ENCODE results near the gene CCDC33.

The CCDC33 gene

GRCh38 chr15:74233373-74233772 is 2.8 kb upstream of the CCDC33 start:
- no peak for DNase-seq

DNA sequence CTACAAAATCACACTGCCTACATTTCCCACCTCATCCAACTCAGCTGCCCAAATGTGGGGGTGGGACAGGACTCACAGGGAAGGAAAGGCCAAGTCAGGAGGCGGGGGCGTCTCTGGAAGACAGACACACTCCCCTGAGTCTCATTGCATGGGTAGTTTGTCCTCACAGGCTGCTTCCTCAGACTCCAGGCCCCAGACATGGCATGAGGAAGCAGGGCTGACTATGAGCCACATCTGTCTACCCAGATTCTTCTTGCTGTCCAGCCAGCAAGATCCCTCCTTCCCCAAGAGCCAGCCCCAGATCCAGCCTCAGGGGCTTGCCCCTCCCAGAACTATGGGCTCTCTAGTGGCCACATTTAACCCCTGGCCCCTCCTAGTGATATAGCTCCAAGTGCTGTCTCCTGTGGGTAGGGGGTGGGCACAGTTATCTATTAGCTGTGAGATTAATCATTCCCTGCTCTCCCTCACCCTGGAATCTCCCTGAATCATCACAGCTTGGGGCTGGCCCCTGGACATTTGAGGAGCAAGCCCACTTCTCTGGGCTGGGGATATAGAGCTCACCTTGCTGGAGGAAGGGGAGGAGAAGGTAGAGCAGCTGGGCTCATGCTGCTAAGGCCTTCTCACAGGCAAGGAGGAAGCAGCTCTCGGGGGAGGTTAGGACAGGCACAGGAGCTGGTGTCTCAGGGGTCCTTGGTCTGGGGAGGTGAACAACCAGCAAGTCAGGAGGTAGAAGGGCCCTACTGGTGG is 2.1 kb upstream of the CCDC33 start:
- no peak for DNase-seq

GRCh38 chr15:74234598-74234875 is 1.6 kb upstream of the CCDC33 start:
- no peak for DNase-seq

DNA sequence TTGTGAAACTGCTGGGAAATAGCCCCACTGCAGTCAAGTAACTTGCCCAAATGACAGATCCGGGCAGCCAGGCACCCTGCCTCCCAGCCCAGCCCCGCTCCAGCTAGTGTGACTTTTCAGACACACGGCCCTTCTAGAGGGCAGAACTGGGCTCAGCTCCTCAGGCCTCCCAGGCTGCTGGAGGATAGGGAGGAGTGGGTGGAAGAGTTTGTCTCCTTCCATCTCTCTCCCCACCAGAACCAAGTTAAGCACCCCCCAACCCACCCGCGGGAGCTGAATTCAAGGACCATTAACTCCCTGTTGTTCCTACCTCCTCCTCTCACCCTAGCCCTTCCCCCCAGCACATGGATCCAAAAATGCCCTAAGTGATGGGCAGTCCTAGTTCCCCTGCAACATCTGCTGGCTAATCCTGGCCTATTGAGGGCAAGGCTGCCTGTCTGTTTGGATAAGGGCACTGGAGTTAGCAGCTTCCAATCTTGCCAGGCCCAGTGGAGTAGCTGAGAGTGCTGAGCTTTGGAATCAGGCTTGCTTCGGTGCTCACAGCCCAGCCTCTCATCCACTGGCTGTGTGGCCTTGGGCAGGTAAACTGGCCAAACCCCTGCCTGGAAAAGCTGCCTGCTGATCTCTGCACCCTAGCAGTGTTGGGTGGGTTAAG is 3.1 kb downstream of the CCDC33 start:
- DNase-seq: no peak

- no peak for DNase-seq
Measured at GRCh38 chr15:74240002-74240568, 4.0 kb downstream of the CCDC33 start.

DNA sequence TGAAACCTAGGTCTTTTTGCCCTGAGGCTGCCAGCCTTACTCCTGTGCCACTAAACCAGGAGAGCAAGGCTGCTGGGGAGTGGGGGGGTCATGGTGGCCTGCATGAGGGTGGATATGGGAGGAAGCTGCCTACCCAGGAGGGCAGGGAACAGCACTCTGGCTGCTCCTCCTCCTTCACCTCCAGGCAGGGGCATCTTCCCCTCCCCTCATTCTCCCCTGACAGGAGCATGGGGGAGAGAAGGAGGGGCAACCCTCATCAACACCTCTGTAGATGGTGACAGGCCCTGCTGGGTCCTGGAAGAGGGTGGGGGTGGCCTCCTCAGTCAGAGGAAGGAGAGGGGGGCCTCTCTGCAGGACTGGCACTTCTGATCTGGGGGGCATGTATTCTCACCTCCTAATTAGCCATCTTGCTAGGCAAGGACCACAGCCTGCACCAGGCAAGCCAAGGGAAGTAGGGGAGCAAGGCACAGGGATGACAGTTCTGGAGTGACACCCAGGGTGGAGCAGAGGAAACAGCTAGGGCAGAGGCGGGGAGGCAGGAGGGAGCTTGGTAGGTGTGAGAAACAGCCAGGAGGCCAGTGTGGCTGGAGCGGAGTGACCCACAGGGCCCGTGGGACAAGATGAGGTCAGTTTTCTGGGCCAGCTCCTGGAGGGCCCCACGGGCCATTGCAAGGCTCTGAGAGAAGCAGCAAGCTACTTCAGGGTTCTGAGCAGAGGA is 4.9 kb downstream of the CCDC33 start:
- DNase-seq: no peak

DNA sequence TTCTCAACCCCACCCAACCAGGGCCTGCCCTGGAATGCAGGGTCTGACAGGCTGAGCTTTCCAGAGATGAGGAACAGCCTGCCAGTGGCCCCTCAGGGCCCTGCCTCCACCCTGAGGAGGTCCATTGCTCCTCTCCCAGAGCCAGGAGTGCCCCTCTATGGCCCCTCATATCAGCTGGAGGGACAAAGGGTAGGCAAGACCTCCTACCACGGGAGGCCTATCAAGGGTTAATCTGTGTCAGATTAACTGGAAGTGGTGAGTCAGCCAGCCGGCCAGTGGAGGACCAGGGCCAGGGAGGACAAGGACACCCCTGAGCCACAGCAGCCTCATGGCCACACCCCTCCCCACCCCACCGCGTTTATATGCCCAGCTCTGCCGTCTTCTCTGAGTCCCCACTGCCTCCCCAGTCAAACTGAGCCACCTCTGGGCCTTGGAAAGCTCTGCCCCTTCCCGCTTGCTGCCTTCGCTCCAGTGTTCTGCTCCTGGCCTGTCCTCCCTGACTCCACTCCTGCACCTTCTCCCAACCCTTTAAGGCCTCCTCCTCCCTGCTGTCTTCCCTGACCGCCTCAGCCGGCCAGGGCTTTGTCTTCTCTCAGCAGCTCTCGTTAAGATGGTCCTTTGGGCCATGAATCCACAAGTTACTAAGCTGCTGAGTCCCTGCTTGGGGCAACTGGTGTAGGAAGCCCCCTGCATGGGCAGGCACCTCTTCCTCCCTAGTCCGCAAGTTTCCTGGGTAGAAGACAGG is 6.5 kb downstream of the CCDC33 start:
- no peak for DNase-seq

DNA sequence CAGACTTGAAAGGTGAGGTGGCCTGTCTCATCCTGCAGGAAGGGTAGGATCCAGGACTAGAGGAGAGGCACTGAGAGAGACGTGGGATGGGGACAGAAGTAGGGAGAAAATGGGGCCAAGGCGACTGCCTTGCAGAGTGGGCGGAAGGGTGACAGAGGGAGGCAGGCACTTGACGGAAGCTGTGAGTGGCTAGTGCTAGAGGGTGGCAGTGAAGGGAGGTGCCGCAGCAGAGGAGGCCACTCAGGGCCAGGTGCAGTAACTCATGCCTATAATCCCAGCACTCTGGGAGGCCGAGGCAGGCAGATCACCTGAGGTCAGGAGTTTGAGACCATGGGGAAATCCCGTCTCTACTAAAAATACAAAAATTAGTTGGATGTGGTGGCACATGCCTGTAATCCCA is 7.3 kb downstream of the CCDC33 start:
- DNase-seq: no peak

- no peak for DNase-seq
Measured at GRCh38 chr15:74244822-74245341, 8.8 kb downstream of the CCDC33 start.

- DNase-seq: no peak
Measured at GRCh38 chr15:74245342-74245931, 9.3 kb downstream of the CCDC33 start.

DNA sequence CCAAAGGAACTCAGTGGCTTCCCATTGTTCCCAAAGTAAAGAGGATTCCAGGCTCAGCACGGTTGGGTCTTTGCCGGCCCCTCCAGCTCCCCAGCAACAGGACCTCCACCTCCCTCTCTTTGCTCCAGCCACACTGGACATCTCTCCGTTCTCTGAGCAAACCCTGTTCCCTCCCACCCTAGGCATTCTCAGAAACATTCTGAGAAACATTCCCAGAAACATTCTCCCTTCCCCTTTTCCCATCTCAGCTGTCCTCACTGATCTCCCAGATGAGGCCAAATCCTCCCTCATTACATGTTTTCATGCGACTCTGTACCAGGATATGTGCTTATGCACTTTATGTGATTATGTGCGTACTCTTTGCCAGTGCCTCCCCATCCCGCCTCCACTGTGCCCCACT is 14.1 kb downstream of the CCDC33 start:
- no peak for DNase-seq

DNA sequence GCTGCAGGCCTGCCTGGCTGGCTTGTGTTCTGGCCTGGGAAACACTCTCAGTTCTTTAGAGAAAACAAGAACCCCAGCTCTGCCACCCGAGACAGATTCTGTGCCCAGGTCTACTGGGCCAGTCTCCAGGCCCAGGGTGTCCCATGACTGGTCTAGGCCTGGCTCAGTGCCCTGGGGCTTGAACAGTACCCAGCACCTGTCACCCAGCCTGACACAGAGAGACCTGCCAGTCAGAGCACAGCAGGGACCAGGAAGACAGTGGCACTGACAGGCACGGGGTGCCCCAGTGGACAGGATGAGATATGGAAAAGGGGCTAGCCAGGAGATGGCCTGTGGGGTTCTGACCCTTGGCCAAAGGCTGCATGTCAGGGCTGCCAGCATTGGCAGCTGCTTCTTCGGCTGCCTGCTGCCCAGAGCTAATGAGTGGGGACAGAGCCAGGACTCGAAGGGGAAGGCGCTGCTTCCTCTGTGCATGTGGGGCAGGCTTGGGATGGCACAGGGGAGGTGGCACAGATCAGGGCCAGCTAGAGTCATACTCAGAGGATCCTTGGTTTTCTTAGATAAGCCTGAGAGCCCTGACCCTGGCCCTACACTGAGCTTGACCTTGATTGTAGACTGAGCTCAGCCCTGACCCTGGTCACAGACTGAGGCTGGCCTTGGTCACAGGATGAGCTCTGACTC is 15.1 kb downstream of the CCDC33 start:
- DNase-seq: peak; percentile 97 to 100

GRCh38 chr15:74252291-74252690 is 16.2 kb downstream of the CCDC33 start:
- no peak for DNase-seq

- no peak for DNase-seq
Measured at GRCh38 chr15:74252721-74253120, 16.6 kb downstream of the CCDC33 start.

GRCh38 chr15:74253211-74253921 is 17.2 kb downstream of the CCDC33 start:
- no peak for DNase-seq

DNA sequence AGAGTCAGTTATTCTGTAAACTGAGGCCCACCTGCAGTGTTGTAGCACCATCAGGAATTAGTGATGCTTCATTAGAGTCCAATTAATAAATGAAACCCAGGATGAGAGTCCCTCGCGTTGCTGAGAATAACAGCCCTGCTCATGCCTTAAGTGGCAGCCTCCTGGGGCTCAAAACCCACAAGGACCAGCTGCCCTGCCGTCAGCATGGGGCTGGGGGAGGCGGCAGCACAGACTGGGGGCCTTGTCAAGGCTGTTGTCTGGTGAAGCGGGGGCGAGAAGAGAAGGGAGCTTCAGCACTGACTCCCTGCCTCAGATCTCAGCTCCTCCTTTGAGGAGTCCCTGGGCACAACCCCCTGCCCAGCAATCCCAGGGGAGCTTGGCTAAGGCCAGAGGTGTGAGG is 21.0 kb downstream of the CCDC33 start:
- no peak for DNase-seq

DNA sequence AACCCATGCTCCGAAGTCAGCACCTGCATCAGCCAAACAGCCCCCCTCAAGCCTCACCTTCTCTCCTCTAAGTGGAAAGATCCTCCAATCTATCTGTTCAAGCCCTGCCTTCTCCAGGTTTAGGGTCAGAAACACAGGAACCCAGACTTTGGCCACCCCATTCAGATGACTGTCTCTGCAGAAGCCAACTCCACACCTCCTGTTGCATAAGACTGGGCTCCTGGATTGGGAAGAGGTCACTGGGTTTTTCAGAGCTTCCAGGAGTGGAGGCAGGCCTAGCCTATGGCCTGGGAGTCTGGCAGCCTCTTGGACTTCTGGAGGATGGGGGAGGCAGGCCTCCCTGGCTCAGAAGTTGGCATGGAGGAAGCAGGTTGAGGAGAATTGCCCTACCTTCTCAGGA is 21.5 kb downstream of the CCDC33 start:
- no peak for DNase-seq

DNA sequence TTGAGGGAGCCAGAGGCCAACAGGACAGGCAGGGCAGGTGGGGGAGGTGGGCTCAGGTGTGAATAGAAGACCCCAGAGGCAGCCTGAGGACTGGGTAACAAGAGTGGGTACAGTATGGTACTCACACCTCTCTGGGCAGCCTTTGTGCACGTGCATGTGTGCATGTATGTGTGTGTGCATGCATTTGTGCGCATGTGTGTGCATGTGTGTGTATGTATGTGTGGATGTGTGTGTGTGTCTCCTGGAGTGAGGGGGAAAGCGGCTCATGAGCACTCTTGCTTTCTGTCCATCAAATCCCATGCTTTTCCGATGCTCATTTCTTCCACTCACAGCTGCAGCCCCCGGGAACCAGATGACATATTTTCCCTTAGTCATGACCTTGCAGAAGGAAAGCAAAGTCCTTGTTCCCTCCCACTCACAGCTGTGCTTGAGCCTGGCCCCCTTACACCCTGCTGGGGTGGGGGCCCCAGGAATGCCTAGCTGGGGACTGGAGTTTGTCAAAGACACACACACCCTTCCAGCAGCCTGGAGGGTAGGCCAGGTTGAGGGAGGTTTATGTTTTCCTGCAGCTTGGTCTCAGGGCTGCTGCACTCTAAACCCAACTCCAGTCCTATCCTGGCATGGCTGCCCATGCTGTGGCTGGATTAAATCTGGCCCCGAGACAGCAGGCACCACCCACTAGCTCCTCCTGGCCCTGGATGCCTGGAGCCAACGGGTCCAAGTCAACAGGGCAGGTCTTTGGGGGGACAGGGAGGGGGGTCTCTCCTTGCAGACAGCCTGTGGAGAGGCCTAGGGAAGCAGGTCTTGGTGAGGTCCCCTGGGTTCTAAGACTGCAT is 22.5 kb downstream of the CCDC33 start:
- no peak for DNase-seq

GRCh38 chr15:74259292-74259648 is 23.1 kb downstream of the CCDC33 start:
- no peak for DNase-seq

- no peak for DNase-seq
Measured at GRCh38 chr15:74259821-74260607, 23.9 kb downstream of the CCDC33 start.

Data from cerebellar nuclear complex (tissue), 1 donor.